OCI-LY3 (cell line): ENCODE data around the gene STRN3.

Experiments used
- CTCF ChIP-seq: fragments of 200-600, 300-600 bp; sonication (generic); IDR thresholded peaks from 2 replicates; pipeline ENCODE4 v1.5.1; 2014; ENCODE audit warnings: antibody characterized with exemption, low read length, low read depth
- EZH2phosphoT487 ChIP-seq: fragments of 200-600 bp; shearing (Covaris generic); IDR thresholded peaks from 2 replicates; pipeline ENCODE4 v1.6.1; 2018; ENCODE audit warnings: antibody characterized with exemption, mixed run types, low read depth

- TF ChIP-seq CTCF (no peak), EZH2phosphoT487 (no peak)
Measured at GRCh38 chr14:31036552-31036951, 10.4 kb upstream of the STRN3 start.
